Tibial artery (tissue), 4 donors: ENCODE results near the gene SLC25A23.
A peak's percentile ranks its signal among the peaks of the same experiment; 100 is the strongest.
"Not testable (repeated sequence)": the region's sequence is repeated elsewhere in the genome, so short reads cannot be mapped to it uniquely, and the experiment has no call there.

Source experiments
- DNase-seq, 2 donors: peaks; one replicate each; pipeline ENCODE4 v3.0.0-alpha.2; 2019
- H3K27ac ChIP-seq, 2 donors: fragments of 200-600 bp; sonication (generic) in 1 of 2; 1 replicate in 1 of 2; 2 replicates in 1 of 2; pipeline ENCODE4 v1.5.1; 2018 to 2019; ENCODE audit warnings: mild to moderate bottlenecking in 1 of 2
- H3K27me3 ChIP-seq, 2 donors: fragments of 200-600 bp; sonication (generic) in 1 of 2; one replicate each; pipeline versions ENCODE4 v1.5.1 to v1.6.0; 2016 to 2019
- H3K36me3 ChIP-seq, 3 donors: fragments of 200-600 bp; sonication (generic) in 2 of 3; one replicate each; pipeline ENCODE4 v1.5.1; 2016 to 2019; ENCODE audit warnings: mild to moderate bottlenecking in 2 of 3
- H3K4me1 ChIP-seq, 4 donors: fragments of 200-600 bp; sonication (generic) in 2 of 4; 1 replicate in 3 of 4; 2 replicates in 1 of 4; pipeline ENCODE4 v1.5.1; 2016 to 2019
- H3K4me3 ChIP-seq, 2 donors: fragments of 200-600 bp; sonication (generic) in 1 of 2; 1 replicate in 1 of 2; 2 replicates in 1 of 2; pipeline ENCODE4 v1.5.1; 2018 to 2019; ENCODE audit warnings: mild to moderate bottlenecking in 2 of 2
- H3K9me3 ChIP-seq, 3 donors: fragments of 200-600 bp; sonication (generic) in 1 of 3; one replicate each; pipeline ENCODE4 v1.5.1; 2016 to 2019
- intact Hi-C: fragments of 100-400 bp; cut with DNase I; formaldehyde crosslinking; loops from one replicate; pipeline ENCODE4 v1.15.0; 2023; ENCODE audit warnings: low total_unique reads
- TF ChIP-seq, protein P1 (sequence below), 2 experiments: fragments of 200-600 bp in 1 of 2; fragments of 450-650 bp in 1 of 2; IDR thresholded peaks; one replicate each; pipeline ENCODE4 v1.5.1; 2017 to 2019; ENCODE audit warnings: antibody characterized with exemption in 2 of 2, mild to moderate bottlenecking in 1 of 2, moderate library complexity in 1 of 2

The SLC25A23 gene

DNA sequence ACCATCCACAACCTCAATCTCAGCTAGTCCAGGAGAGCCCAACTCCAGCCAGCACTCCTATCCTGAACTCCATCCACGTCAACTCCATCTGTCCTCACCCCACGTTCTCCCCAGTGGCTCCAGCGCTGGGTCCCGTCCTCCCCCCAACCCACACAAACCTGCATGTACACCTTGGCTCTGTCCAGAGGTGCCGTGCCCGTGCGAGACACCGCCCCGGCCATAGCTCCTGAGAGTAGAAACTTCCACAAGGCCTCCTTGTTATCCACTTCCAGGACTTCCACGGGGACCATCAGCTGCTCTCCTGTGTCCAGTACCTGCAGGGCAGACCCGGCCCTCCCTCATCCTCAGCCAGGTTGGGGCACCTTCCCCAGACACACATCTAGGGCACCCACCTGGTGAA is 27.7 kb downstream of the SLC25A23 start:
- Histone ChIP-seq H3K36me3 (no peaks in the 10 kb centered on the region), H3K4me3 (no peak overlapping the region), H3K4me1 (no peaks in the 10 kb centered on the region), H3K27ac (no peak overlapping the region), H3K9me3 (no peaks in the 10 kb centered on the region), H3K27me3 (no peaks in the 10 kb centered on the region)
- TF ChIP-seq, protein P1, sequence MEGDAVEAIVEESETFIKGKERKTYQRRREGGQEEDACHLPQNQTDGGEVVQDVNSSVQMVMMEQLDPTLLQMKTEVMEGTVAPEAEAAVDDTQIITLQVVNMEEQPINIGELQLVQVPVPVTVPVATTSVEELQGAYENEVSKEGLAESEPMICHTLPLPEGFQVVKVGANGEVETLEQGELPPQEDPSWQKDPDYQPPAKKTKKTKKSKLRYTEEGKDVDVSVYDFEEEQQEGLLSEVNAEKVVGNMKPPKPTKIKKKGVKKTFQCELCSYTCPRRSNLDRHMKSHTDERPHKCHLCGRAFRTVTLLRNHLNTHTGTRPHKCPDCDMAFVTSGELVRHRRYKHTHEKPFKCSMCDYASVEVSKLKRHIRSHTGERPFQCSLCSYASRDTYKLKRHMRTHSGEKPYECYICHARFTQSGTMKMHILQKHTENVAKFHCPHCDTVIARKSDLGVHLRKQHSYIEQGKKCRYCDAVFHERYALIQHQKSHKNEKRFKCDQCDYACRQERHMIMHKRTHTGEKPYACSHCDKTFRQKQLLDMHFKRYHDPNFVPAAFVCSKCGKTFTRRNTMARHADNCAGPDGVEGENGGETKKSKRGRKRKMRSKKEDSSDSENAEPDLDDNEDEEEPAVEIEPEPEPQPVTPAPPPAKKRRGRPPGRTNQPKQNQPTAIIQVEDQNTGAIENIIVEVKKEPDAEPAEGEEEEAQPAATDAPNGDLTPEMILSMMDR (IDR thresholded peaks at IDR 0.05): no peak
- intact Hi-C loops: no loop called here
- no peak for DNase-seq

DNA sequence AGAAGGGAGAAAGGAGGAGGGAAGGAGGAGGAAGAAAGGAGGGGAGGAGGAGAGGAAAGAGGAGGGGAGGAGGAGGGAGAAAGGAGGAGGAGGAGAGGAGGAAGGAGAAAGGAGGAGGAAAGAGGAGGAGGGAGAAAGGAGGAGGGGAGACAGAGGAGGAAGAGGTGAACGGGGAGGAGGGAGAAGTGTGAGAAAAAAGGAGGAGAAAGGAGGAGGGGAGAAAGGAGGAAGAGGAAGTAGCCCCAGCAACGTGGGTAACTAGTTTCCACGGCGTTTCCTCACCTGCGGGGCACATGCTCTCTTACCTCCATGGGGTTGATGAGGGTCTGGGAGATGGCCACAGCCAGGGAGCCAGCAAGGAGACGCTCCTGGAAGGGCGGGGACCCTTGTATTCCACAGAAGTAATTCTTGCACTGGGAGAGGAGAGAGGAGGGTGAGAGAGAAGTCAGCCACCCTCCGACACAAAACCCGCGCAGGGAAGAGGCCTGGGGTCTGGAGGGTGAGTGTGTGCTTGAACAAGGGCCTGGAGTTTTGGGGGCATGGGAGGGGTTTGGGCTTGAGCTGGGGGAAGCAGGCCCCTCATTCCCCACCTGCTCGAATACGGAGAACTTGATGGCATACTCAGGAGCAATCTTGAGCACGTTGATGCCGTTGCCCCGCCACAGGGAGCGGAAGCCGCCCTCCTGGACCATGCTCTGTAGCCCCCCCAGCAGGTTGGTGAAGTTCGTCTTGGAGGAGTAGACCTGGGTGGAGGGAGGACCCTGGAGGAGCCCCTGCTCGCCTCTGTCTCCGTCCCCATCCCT is 30.0 kb downstream of the SLC25A23 start:
- Histone ChIP-seq H3K27ac (no peak overlapping the region), H3K27me3 (no peaks in the 10 kb centered on the region), H3K36me3 (no peaks in the 10 kb centered on the region), H3K9me3 (no peaks in the 10 kb centered on the region), H3K4me3 (no peak overlapping the region), H3K4me1 (peaks cover 0 to 5% (median 2%) of the 10 kb centered on the region in 4 donors)
- no peak for DNase-seq
- TF ChIP-seq, protein P1 (IDR thresholded peaks at IDR 0.05): no peak
- intact Hi-C loops: no loop called here

DNA sequence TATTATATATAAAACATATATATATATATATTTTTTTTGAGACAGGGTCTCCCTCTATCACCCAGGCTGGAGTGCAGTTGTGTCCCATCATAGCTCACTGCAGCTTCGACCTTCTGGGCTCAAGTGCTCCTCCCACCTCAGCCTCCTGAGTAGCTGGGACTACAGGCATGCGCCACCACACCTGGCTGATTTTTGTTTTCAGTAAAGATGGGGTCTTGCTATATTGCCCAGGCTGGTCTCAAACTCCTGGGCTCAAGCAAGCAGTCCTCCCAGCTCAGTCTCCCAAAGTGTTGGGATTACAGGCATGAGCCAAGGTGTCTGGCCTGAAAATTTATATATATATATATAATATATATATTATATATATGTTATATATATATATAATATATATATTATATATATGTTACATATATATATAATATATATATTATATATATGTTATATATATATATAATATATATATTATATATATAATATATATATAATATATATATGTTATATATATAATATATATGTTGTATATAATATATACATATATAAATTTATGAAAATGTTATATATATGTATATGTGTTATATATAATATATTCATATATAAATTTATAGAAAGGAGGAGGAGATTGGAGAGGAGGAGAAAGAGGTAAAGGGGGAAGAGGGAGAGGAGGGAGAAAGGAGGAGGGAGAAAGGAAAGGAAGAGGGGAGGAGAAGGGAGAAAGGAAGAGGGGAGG is 30.7 kb downstream of the SLC25A23 start:
- H3K36me3 ChIP-seq, H3K9me3 ChIP-seq, H3K4me1 ChIP-seq, H3K27me3 ChIP-seq, H3K4me3 ChIP-seq, DNase-seq, intact Hi-C loops, H3K27ac ChIP-seq: not testable (repeated sequence)

DNA sequence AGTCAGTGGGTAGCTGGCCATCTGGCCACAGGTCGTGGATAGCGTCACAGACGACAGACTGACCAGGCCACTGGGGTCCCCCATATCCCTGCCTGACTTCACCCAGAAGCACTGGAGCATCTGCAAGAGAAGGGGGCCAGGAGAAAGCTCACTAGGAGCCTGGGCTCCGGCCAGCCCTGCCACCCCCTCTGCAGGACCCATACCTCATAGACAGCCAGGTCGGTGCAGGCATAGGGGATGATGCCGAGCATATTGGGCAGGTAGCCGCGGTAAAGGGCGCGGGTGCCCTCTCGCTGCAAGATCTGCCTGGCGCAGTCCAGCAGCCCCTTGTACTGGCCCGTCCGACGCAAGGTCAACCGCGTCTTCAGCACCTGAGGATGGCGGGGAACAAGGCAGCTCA is 32.5 kb downstream of the SLC25A23 start:
- H3K4me3 ChIP-seq: no peak overlapping the region
- H3K27ac ChIP-seq: no peak overlapping the region
- no peaks in the 10 kb centered on the region for H3K9me3 ChIP-seq
- H3K27me3 ChIP-seq: no peaks in the 10 kb centered on the region
- peaks cover 0 to 23% (median 19%) of the 10 kb centered on the region in 4 donors for H3K4me1 ChIP-seq
- TF ChIP-seq, protein P1 (IDR thresholded peaks at IDR 0.05): no peak
- H3K36me3 ChIP-seq: peaks cover 0 to 2% (median 0%) of the 10 kb centered on the region in 3 donors
- intact Hi-C loops: no loop called here
- DNase-seq: no peak

DNA sequence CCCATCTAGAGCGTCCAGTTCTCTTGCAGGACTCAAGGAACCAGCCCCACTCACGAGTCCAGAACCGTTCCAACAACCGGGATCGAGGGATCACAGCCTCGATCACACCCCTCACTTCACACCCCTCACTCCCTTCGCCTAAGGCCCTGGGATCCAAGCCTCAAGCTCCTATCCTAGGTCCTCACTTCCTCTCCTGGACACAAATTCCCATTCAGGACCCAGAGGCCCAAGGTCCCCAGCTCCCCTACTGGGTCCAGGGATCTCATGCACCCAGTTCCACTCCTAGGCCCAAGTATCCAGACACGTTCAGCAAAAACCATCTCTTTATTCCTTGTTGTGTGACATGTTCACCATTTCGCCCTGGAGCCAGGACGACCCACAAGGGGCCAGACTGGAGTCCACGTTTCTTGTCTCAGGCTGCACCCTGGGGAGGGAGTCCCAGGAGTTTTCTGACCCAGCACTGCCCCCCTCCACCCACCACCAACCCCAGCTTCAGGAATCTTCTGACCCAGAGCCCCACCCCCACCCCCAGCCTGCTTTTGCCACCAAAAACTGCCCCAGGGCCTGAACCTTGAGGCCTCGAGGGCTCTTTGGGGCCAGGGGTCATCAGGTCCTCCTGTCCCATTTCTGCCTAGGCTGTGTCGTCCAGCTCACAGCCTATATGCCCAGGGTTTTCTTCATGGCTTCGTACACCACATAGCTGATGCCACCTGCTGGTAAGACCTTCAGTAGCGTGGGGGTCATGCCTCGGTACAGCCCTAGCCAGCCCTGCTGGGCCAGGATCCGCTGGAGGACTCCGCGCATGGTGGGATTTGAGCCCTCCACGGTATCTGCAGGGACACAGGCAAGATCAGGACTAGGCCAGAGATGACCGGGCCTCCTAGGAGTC is 33.6 kb downstream of the SLC25A23 start:
- TF ChIP-seq, protein P1 (IDR thresholded peaks at IDR 0.05): no peak
- H3K27me3 ChIP-seq: no peaks in the 10 kb centered on the region
- H3K27ac ChIP-seq: peak overlapping the region; percentile 38 to 73
- peaks cover 0 to 13% (median 11%) of the 10 kb centered on the region in 3 donors for H3K36me3 ChIP-seq
- H3K9me3 ChIP-seq: no peaks in the 10 kb centered on the region
- DNase-seq: no peak
- intact Hi-C loops: loop anchor here (2.0 kb wide), 1 partner anchor 53 kb away; the partner anchor contains the start of gene ALKBH7
- peak overlapping the region; percentile 10 for H3K4me3 ChIP-seq
- H3K4me1 ChIP-seq: peaks cover 0 to 34% (median 27%) of the 10 kb centered on the region in 4 donors
